HepG2 (cell line): ENCODE measurements around the gene USP7. TPM values are rescaled to one million over a fixed set of nuclear protein-coding genes. Genes with fewer than 3 reads are reported as not detected.

Experiments used
- FOXA3 ChIP-seq: IDR thresholded peaks from 2 replicates; pipeline ENCODE4 v1.6.1; 2016; ENCODE audit warnings: missing genetic modification reagents, missing compliant biosample characterization
- GTF3A ChIP-seq: sonication (generic); formaldehyde crosslinking; conservative IDR thresholded peaks from 2 replicates; pipeline ENCODE4 v1.4.0; 2020; ENCODE audit warnings: mild to moderate bottlenecking, missing genetic modification reagents
- HMGA1 ChIP-seq: sonication (generic); formaldehyde crosslinking; conservative IDR thresholded peaks from 2 replicates; pipeline ENCODE4 v1.4.0; 2020; ENCODE audit warnings: missing genetic modification reagents
- IRF1 ChIP-seq: sonication (generic); formaldehyde crosslinking; IDR thresholded peaks from 2 replicates; pipeline ENCODE4 v1.4.0; 2020; ENCODE audit warnings: low read depth, mild to moderate bottlenecking, missing genetic modification reagents
- KDM4B ChIP-seq: sonication (generic); formaldehyde crosslinking; IDR thresholded peaks from 2 replicates; pipeline ENCODE4 v1.4.0; 2020; ENCODE audit warnings: missing genetic modification reagents
- LRRFIP1 ChIP-seq: sonication (generic); formaldehyde crosslinking; conservative IDR thresholded peaks from 2 replicates; pipeline ENCODE4 v1.4.0; 2020; ENCODE audit warnings: missing genetic modification reagents
- NR2C2 ChIP-seq: sonication (generic); formaldehyde crosslinking; IDR thresholded peaks from 2 replicates; pipeline ENCODE4 v1.4.0; 2020; ENCODE audit warnings: missing genetic modification reagents, mild to moderate bottlenecking, moderate library complexity, borderline replicate concordance
- PHF20 ChIP-seq: sonication (generic); formaldehyde crosslinking; IDR thresholded peaks from 2 replicates; pipeline ENCODE4 v1.5.0; 2020; ENCODE audit warnings: mild to moderate bottlenecking, missing genetic modification reagents
- PLSCR1 ChIP-seq: sonication (generic); formaldehyde crosslinking; IDR thresholded peaks from 2 replicates; pipeline ENCODE4 v1.5.0; 2020; ENCODE audit warnings: missing genetic modification reagents, mild to moderate bottlenecking, borderline replicate concordance
- RFX1 ChIP-seq: fragments of 450-650 bp; IDR thresholded peaks from 2 replicates; pipeline ENCODE4 v1.6.1; 2017
- SMAD3 ChIP-seq: sonication (generic); formaldehyde crosslinking; IDR thresholded peaks from 2 replicates; pipeline ENCODE4 v1.4.0; 2020; ENCODE audit warnings: missing genetic modification reagents
- TRIM24 ChIP-seq: sonication (generic); formaldehyde crosslinking; IDR thresholded peaks from 2 replicates; pipeline ENCODE4 v1.8.0; 2022; ENCODE audit warnings: mild to moderate bottlenecking, missing genetic modification reagents
- ZBTB1 ChIP-seq: sonication (generic); formaldehyde crosslinking; IDR thresholded peaks from 2 replicates; pipeline ENCODE4 v1.4.0; 2020; ENCODE audit warnings: missing genetic modification reagents, borderline replicate concordance
- ZBTB37 ChIP-seq: sonication (generic); formaldehyde crosslinking; IDR thresholded peaks from 2 replicates; pipeline ENCODE4 v1.4.0; 2020; ENCODE audit warnings: mild to moderate bottlenecking, missing genetic modification reagents
- ZMAT5 ChIP-seq: sonication (generic); formaldehyde crosslinking; IDR thresholded peaks from 2 replicates; pipeline ENCODE4 v1.5.0; 2020; ENCODE audit warnings: mild to moderate bottlenecking, low read depth, missing genetic modification reagents, borderline replicate concordance
- ZNF17 ChIP-seq: sonication (generic); formaldehyde crosslinking; IDR thresholded peaks from 2 replicates; pipeline ENCODE4 v1.5.0; 2020; ENCODE audit warnings: mild to moderate bottlenecking, missing genetic modification reagents
- ZNF225 ChIP-seq: sonication (generic); formaldehyde crosslinking; IDR thresholded peaks from 2 replicates; pipeline ENCODE4 v1.4.0; 2020; ENCODE audit warnings: mild to moderate bottlenecking, missing genetic modification reagents
- ZNF263 ChIP-seq: sonication (generic); formaldehyde crosslinking; IDR thresholded peaks from 2 replicates; pipeline ENCODE4 v1.4.0; 2020; ENCODE audit warnings: missing genetic modification reagents
- ZNF331 ChIP-seq: sonication (generic); formaldehyde crosslinking; IDR thresholded peaks from 2 replicates; pipeline ENCODE4 v1.4.0; 2020; ENCODE audit warnings: missing genetic modification reagents
- ZNF382 ChIP-seq: sonication (generic); formaldehyde crosslinking; IDR thresholded peaks from 2 replicates; pipeline ENCODE4 v1.5.0; 2020; ENCODE audit warnings: missing genetic modification reagents, mild to moderate bottlenecking, borderline replicate concordance
- ZNF484 ChIP-seq: sonication (generic); formaldehyde crosslinking; IDR thresholded peaks from 2 replicates; pipeline ENCODE4 v1.5.1; 2020; ENCODE audit warnings: mild to moderate bottlenecking, low read depth, missing genetic modification reagents, borderline replicate concordance
- ZNF501 ChIP-seq: sonication (generic); formaldehyde crosslinking; IDR thresholded peaks from 2 replicates; pipeline ENCODE4 v1.5.1; 2020; ENCODE audit warnings: mild to moderate bottlenecking, moderate library complexity, missing genetic modification reagents
- ZNF598 ChIP-seq: sonication (generic); formaldehyde crosslinking; IDR thresholded peaks from 2 replicates; pipeline ENCODE4 v1.5.1; 2020; ENCODE audit warnings: mild to moderate bottlenecking, missing genetic modification reagents, borderline replicate concordance
- ZNF7 ChIP-seq: IDR thresholded peaks from 2 replicates; pipeline ENCODE4 v1.6.1; 2016; ENCODE audit warnings: missing biosample characterization, missing genetic modification reagents
- ZSCAN31 ChIP-seq: sonication (generic); formaldehyde crosslinking; IDR thresholded peaks from 2 replicates; pipeline ENCODE4 v1.5.0; 2020; ENCODE audit warnings: low read depth, mild to moderate bottlenecking, missing genetic modification reagents
- polyA plus RNA-seq, 8 experiments: library from polyadenylated mRNA; depleted of rRNA in 3 of 8; stranded (reverse) in 7 of 8; unstranded in 1 of 8; fragments of >200 nt; fragmentation: Illumina TruSeq in 4 of 8; extraction: Trizol in 4 of 8; gene quantifications; 2 replicates each; pipeline versions ENCODE4 v1.2.1 to v1.2.3, GENCODE V29; 2011 to 2016; ENCODE audit warnings: low read depth in 4 of 8, missing spikeins in 1 of 8, mixed read lengths in 1 of 8; ENCODE audit not compliant: insufficient read depth in 1 of 8
- total RNA-seq, 5 experiments: library from RNA; depleted of rRNA; stranded (reverse); fragments of >200 nt; fragmentation: Illumina TruSeq; extraction: Trizol; gene quantifications; 2 replicates each; pipeline ENCODE4 v1.2.3, GENCODE V29; 2016; ENCODE audit warnings: low read depth in 1 of 5

USP7 gene
- total and polyA plus RNA-seq, 2 of the 13 experiments (the other 11 are each of a cell fraction or from before 2014, with no cell fraction given): 52.5 to 173 TPM

GRCh38 chr16:8859913-8860881 is 103.5 kb downstream of the USP7 start (continued):
- TF ChIP-seq ZNF598 (CRISPR knock-in tag) (no peak), ZNF331 (CRISPR knock-in tag) (peak; percentile 92; the same call in 1 of the 2 replicates), RFX1 (no peak), ZBTB37 (CRISPR knock-in tag) (no peak), NR2C2 (peak; percentile 87), HMGA1 (no peak), PLSCR1 (CRISPR knock-in tag) (no peak), ZSCAN31 (CRISPR knock-in tag) (peak; percentile 45), IRF1 (no peak), LRRFIP1 (CRISPR knock-in tag) (no peak), ZNF263 (CRISPR knock-in tag) (no peak; the same call in 1 of the 2 replicates), ZNF382 (no peak), PHF20 (CRISPR knock-in tag) (no peak), ZNF17 (CRISPR knock-in tag) (no peak), GTF3A (no peak), KDM4B (CRISPR knock-in tag) (peak; percentile 95; the same call in 1 of the 2 replicates), TRIM24 (no peak), ZBTB1 (no peak), SMAD3 (CRISPR knock-in tag) (no peak; the same call in none of the 2 replicates), FOXA3 (CRISPR knock-in tag) (peak; percentile 88), ZMAT5 (CRISPR knock-in tag) (no peak), ZNF501 (CRISPR knock-in tag) (peak; percentile 93), ZNF225 (CRISPR knock-in tag) (peak; percentile 50), ZNF484 (CRISPR knock-in tag) (no peak), ZNF7 (CRISPR knock-in tag) (peak; percentile 67; the same call in 1 of the 2 replicates)
